ENCODE results near the gene ABLIM2.

The ABLIM2 gene

GRCh38 chr4:8192748-8193738 lies 34.4 kb upstream of the ABLIM2 start:
- DNase-seq (ENCODE audit: low read depth): no peak

- no peak for DNase-seq (ENCODE audit: low read depth)
Measured at GRCh38 chr4:8191136-8191747, 32.6 kb upstream of the ABLIM2 start.

DNA sequence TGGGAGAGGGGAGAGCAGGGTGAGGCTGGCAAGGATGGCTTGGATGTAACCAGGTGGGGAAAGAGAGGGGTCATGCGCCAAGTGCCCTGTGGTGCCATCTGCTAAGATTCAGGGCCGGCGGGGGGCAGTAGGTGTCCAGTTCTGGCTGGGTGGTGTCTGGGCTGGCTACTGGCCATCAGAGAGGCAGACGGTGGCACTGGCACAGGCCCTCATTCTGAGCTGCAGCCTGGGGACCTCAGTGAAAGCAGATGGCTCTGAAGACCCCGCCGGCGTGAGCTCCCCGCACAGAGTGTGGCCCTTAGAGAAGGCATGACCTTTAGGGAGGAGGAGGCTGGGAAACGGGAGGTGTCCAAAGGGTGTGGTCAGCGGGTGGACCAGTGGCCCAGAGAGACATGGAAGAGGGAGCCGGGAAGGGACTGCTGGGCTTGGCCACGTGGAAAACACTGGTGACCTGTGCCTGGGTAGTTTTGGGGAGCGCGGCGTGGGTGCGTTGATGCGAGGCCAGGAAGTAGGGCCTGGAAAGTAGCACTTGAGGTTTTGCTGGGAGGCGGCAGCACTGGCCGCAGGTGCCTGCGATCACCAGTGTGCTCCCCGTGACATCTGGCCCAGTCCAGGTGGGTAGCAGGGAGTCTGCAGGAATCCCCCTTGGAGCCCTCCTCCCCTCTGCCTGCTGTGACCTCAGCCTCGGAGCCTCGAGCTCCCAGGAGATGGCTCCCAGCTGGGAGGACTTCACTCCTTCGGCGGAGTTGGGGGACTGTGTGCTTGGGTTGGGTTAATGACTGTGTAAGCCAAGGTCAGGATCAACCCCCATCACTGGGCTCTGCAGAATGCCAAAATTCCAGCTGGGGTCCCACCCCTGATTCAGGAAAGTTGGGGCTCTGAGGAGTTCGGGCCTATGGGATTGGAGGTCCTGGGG lies 31.2 kb upstream of the ABLIM2 start:
- no peak for DNase-seq (ENCODE audit: low read depth)

GRCh38 chr4:8188743-8189550 lies 30.3 kb upstream of the ABLIM2 start:
- DNase-seq (ENCODE audit: low read depth): no peak

DNA sequence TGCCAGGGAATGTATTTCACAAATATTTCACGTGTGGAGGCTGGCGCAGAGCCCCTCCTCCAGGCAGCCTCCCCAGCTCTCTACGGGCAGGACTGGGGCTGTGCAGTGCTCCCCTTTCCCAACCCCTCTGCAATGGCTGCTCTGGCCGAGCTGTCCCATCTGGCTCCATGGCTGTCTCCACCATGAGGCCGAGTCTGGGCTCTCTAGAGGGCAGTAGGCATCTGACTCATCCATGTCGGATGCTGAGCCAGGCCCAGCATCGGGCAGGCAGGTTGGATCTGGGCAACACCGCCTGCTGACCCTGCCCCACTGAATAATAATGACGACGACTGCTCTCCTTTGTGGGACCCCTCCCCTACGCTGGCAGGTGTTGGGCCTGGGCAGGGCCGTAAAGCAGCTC lies 29.5 kb upstream of the ABLIM2 start:
- DNase-seq (ENCODE audit: low read depth): no peak

- DNase-seq (ENCODE audit: low read depth): no peak
Measured at GRCh38 chr4:8185930-8186329, 27.3 kb upstream of the ABLIM2 start.

GRCh38 chr4:8185295-8185694 lies 26.7 kb upstream of the ABLIM2 start:
- DNase-seq (ENCODE audit: low read depth): no peak

DNA sequence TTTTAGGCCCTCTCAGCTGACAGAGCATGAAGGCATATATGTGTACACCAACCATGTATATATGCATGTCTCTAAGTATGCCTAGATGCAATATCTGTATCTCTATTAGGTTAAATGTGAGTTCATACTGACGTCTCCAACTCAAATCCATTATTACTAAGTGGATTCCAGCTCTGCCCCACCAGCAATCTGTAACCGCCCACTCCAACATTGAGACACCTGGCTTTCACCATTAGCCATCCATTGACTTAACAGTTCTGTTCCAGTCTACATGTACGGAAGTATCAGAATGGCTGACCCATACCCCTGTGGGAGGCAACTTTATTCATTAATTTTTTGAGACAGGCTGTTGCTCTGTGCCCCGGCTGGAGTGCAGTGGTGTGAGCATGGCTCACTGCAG lies 25.4 kb upstream of the ABLIM2 start:
- no peak for DNase-seq (ENCODE audit: low read depth)

DNA sequence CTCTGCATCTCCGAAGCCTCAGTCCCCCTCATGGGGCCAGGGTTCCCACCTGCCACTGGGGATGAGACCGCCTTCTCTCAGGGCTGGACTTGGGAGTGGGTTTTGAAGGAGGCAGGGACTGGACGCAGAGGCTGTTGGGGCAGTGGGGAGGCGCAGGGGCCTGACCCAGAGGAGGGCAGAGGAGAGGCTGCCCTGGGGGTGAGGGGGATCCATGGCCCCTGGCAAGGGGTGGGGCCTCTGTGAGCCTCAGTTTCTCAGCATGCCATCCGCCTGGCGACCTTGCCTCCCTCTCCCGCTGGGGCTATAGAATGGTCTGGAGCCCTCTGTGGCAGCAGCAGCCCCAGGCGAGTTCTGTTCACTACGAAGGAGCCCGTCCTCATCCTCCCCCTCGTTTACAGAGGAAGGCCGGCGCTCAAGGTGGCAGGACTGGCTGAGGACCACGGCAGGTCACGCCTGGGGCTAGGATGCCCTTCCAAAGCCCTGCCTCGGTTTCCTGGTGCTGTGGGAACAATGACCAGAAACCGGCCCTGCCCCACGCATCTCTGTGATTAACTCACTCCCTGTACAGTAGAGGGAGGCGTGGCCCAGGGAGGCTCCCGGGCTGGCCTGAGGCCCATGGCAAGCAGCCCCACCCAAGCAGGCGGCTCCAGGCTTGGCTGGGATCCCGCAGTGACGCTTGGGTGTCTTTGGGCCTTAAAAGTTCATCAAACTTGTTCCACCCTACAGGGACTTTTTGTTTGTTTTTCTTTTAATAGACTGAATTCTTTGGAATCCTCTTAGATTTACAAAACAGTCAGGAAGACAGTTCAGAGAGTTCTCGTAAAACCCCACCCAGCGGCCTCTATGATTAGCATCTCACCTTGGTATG lies 24.5 kb upstream of the ABLIM2 start:
- DNase-seq (ENCODE audit: low read depth): no peak

DNA sequence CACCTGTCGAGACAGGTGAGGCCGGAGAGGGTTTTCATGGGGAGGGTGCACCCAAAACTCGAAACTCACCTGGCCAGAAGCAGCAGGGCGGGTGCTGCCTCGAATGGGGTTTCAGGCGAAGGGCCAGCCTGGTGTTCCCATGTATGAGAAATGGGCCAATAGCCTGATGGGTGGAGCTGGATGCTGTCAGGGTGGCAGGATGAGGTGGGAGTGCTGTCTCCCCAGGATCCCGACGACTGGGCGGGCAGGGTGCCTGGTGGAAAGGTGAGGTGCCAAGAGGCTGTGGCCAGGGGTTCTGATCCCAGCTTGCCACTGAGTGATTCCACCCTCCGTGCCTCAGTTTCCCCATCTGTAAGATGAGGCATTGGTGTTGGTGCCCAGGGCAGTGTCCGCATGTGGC lies 23.7 kb upstream of the ABLIM2 start:
- DNase-seq (ENCODE audit: low read depth): no peak

DNA sequence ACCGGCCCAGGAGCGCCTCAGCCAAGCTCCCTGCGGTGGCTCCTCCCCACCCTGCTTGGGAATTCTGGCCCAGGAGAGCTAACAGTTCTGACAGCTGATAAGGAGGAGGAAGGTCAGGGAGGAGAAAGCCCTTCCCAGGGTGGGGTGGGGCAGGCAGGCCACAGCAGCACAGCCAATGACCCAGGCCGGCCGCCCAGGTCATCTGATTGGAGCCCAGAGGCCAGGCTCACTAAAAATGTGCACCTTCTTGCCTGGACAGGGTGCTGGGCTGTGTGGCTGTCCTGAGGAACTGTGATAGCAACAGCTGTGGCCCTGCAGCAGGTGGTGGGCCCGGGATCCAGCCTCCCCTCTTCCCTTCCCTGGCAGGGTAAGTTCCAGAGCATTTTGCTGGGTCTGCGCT lies 23.2 kb upstream of the ABLIM2 start:
- DNase-seq (ENCODE audit: low read depth): no peak

DNA sequence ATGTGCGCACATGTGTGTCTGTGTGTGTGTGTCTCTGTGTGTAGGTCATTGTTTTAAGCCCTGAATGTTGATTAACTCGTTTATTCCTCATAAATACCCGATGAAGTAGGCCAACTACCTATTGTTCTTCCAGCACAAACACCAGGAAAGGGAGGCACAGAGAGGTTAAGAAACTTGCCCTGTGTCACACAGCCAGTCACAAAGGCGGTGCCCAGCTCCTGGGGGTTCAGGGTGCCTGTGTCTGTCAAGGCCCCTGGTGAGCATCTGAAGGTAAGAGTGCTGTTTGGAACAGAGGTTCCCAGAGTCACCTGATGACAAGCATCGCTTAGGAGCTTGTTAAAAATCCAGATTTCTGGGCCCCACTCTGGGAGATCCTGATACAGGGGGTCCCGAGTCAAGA lies 22.5 kb upstream of the ABLIM2 start:
- DNase-seq (ENCODE audit: low read depth): no peak

GRCh38 chr4:8180310-8181093 lies 21.9 kb upstream of the ABLIM2 start:
- DNase-seq (ENCODE audit: low read depth): no peak

GRCh38 chr4:8179771-8180170 lies 21.2 kb upstream of the ABLIM2 start:
- DNase-seq (ENCODE audit: low read depth): no peak

DNA sequence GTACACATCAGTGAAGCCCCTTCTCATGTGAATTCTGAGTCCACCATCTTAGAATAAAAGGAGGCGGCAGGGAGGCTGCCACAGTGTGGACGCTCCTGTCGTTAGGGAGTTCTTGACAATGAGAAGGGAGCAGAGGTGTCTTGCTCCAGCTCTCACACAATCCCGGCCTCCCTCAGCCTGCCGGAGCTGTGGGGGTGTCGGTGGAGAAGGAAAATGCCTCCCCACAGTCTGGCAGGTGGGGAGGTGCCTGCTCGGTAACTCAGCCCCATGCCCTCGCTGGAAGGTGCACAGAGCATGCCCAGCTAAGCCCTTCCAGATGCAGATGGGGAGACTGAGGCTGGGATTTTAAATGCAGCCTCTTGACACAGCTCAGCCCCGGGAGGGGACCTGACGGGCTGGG lies 20.5 kb upstream of the ABLIM2 start:
- no peak for DNase-seq (ENCODE audit: low read depth)

DNA sequence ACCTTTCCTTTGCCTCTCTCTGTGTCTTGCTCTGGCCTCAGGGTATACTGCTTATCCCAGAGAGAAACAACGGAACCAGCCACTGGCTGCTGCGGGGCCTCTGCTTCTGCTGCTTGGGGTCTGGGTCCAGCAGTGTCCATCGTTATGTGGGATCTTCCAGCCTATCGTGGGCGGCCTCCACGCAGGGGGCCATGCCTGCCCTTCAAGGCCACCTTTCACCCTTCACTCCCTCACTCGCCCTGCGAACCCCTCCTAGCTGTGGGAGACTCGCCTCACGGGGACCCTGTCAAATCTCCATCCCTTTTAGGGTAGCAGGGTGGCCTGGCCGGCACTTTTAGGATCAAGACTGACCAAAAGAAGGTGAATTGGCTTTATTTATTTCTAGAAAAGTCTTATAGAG lies 19.3 kb upstream of the ABLIM2 start:
- no peak for DNase-seq (ENCODE audit: low read depth)

DNA sequence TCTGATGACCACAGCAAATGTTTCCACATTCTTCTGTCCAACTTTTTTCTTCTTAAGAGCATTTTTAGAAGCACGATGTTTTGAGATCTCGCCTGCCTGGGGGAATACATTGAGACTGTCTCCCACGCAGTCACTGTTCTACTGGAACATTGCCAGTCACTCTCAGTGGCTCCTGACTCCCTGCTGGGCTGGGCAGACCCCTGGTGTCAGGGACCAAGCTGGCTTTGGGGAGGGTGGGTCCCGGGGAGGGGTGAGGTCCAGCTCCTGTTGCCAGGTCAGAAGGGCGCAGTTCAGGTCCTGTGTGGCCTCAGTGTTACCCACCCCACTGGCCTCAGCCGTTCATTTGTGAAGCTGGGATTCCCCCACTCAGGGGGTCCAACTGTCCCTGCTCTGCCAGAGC lies 18.9 kb upstream of the ABLIM2 start:
- DNase-seq (ENCODE audit: low read depth): no peak

DNA sequence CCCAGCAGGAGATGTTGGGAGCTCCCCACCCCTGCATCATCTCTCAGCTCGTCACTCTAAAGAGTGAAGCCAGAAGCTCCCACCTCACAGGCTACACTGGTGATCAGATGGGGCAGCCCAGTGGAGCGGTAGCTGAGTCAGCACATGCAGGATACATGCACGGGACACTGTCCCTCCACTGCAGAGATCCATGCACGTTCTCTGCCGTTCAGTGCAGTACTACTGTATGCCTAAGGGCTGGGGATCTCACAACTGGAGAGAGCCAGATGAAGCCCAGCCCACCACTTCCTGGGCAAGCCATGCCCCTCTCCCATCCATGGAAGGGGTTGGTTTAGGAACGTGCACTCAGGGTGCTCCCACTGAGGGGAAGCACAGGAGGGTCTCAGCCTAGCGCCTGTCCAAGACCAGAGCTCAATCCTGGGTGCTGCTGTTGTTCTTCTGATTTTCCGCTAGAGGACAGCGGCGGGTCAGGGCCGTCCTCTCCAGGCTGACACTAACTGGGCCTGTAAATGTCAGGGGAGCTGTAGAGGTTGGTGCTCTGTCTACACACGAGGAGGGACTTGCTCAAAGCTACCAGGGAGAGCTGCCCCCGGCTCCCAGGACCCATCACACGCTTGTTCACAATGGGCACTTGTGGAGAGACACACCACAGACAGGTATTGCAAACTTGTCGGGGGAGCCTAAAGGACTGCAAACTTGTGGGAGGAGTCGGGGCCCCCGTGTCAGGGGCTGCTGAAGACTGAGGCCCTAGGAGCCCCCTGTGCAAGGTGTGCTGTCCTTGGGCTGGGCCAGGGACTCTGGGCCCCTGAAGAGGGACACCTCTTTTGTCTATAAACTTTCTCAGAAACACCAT lies 18.2 kb upstream of the ABLIM2 start:
- DNase-seq (ENCODE audit: low read depth): no peak

- DNase-seq (ENCODE audit: low read depth): no peak
Measured at GRCh38 chr4:8175686-8176085, 17.1 kb upstream of the ABLIM2 start.

Data from stimulated activated CD8-positive, alpha-beta memory T cell treated with anti-CD3 and anti-CD28 coated beads, Interleukin-15, amount 100 ng/mL, for 1 hour (primary cell).